ENCODE data around the gene ABCG1. TPM values are rescaled to one million over a fixed set of nuclear protein-coding genes. Genes with fewer than 3 reads are reported as not detected.

ABCG1 gene
- total RNA-seq, 1 experiment from 2014 or later, result not detected

GRCh38 chr21:42248783-42249597, 30.1 kb downstream of the ABCG1 start:
- no peak for TF ChIP-seq CTCF (IDR thresholded peaks at IDR 0.05; ENCODE audit: insufficient read depth in 1 of 2, low read depth in 1 of 2, low read length in 1 of 2, severe bottlenecking in 1 of 2, unreplicated experiment in 1 of 2)
- ChIA-PET POLR2A (no interaction called here), CTCF (interaction anchor here (2.1 kb wide), 1 partner anchor 10 kb away, joined by 5 read pairs; no protein-coding TSS in a partner anchor)
- H3K9me3 ChIP-seq, result no peaks in the 10 kb centered on the region
- H3K4me1 Mint-ChIP-seq (ENCODE audit: low read depth, unreplicated experiment), result no peaks in the 10 kb centered on the region
- intact Hi-C loops (cut with micrococcal nuclease; ENCODE audit: unreplicated experiment), result no loop called here
- no peak overlapping the region for H3K4me3 ChIP-seq (ENCODE audit: low read depth, low read length)
- no peaks in the 10 kb centered on the region for H3K36me3 ChIP-seq (ENCODE audit: control insufficient read depth, insufficient read depth, low read length)
- H3K9me3 Mint-ChIP-seq (ENCODE audit: unreplicated experiment), result no peaks in the 10 kb centered on the region
- DNase-seq, result no peak
- no peaks in the 10 kb centered on the region for H3K27me3 ChIP-seq (replicated peaks; ENCODE audit: control insufficient read depth, insufficient read depth, low read length)
- no peak overlapping the region for H3K27ac Mint-ChIP-seq (ENCODE audit: unreplicated experiment)
- H3K36me3 Mint-ChIP-seq (ENCODE audit: insufficient read depth, unreplicated experiment), result no peaks in the 10 kb centered on the region
- no peak overlapping the region for H3K4me3 Mint-ChIP-seq (ENCODE audit: unreplicated experiment)
- H3K4me1 ChIP-seq, result no peaks in the 10 kb centered on the region
- peaks cover 29% of the 10 kb centered on the region for H3K27me3 Mint-ChIP-seq (ENCODE audit: insufficient read depth, unreplicated experiment)
- no TSS peak for BruUV-seq (replicated peaks)

GRCh38 chr21:42250422-42251403, 31.8 kb downstream of the ABCG1 start:
- H3K27me3 Mint-ChIP-seq (ENCODE audit: insufficient read depth, unreplicated experiment), result peaks cover 24% of the 10 kb centered on the region
- no peak for TF ChIP-seq CTCF (IDR thresholded peaks at IDR 0.05; ENCODE audit: insufficient read depth in 1 of 2, low read depth in 1 of 2, low read length in 1 of 2, severe bottlenecking in 1 of 2, unreplicated experiment in 1 of 2)
- H3K4me3 Mint-ChIP-seq (ENCODE audit: unreplicated experiment), result no peak overlapping the region
- no peak overlapping the region for H3K4me3 ChIP-seq (ENCODE audit: low read depth, low read length)
- H3K27ac Mint-ChIP-seq (ENCODE audit: unreplicated experiment), result no peak overlapping the region
- H3K9me3 ChIP-seq, result no peaks in the 10 kb centered on the region
- no peak for DNase-seq
- H3K27me3 ChIP-seq (replicated peaks; ENCODE audit: control insufficient read depth, insufficient read depth, low read length), result no peaks in the 10 kb centered on the region
- no peaks in the 10 kb centered on the region for H3K36me3 Mint-ChIP-seq (ENCODE audit: insufficient read depth, unreplicated experiment)
- no peaks in the 10 kb centered on the region for H3K4me1 Mint-ChIP-seq (ENCODE audit: low read depth, unreplicated experiment)
- intact Hi-C loops (cut with micrococcal nuclease; ENCODE audit: unreplicated experiment), result no loop called here
- POLR2A ChIA-PET, result no interaction called here
- no peaks in the 10 kb centered on the region for H3K9me3 Mint-ChIP-seq (ENCODE audit: unreplicated experiment)
- CTCF ChIA-PET, result no interaction called here
- no TSS peak for BruUV-seq (replicated peaks)
- no peaks in the 10 kb centered on the region for H3K4me1 ChIP-seq
- no peaks in the 10 kb centered on the region for H3K36me3 ChIP-seq (ENCODE audit: control insufficient read depth, insufficient read depth, low read length)

- H3K27me3 Mint-ChIP-seq (ENCODE audit: insufficient read depth, unreplicated experiment), result peaks cover 24% of the 10 kb centered on the region
- no peak overlapping the region for H3K27ac Mint-ChIP-seq (ENCODE audit: unreplicated experiment)
- no peaks in the 10 kb centered on the region for H3K36me3 Mint-ChIP-seq (ENCODE audit: insufficient read depth, unreplicated experiment)
- Histone ChIP-seq H3K4me1 (no peaks in the 10 kb centered on the region), H3K36me3 (ENCODE audit: control insufficient read depth, insufficient read depth, low read length) (no peaks in the 10 kb centered on the region), H3K4me3 (ENCODE audit: low read depth, low read length) (no peak overlapping the region), H3K27me3 (replicated peaks; ENCODE audit: control insufficient read depth, insufficient read depth, low read length) (no peaks in the 10 kb centered on the region), H3K9me3 (no peaks in the 10 kb centered on the region)
- no peak for DNase-seq
- no peak for TF ChIP-seq CTCF (IDR thresholded peaks at IDR 0.05; ENCODE audit: insufficient read depth in 1 of 2, low read depth in 1 of 2, low read length in 1 of 2, severe bottlenecking in 1 of 2, unreplicated experiment in 1 of 2)
- no peaks in the 10 kb centered on the region for H3K4me1 Mint-ChIP-seq (ENCODE audit: low read depth, unreplicated experiment)
- intact Hi-C loops (cut with micrococcal nuclease; ENCODE audit: unreplicated experiment), result loop anchor here (2.0 kb wide), 1 partner anchor 53 kb away; no protein-coding TSS in a partner anchor
- no peak overlapping the region for H3K4me3 Mint-ChIP-seq (ENCODE audit: unreplicated experiment)
- H3K9me3 Mint-ChIP-seq (ENCODE audit: unreplicated experiment), result no peaks in the 10 kb centered on the region
- POLR2A ChIA-PET, result no interaction called here
- BruUV-seq (replicated peaks), result no TSS peak
- CTCF ChIA-PET, result no interaction called here
Observed at GRCh38 chr21:42251654-42252324, 32.8 kb downstream of the ABCG1 start.

Data from Caco-2 (cell line).